Loucy (cell line): ENCODE results near the gene SEMA6A.

Experiments
- CTCF ChIP-seq: fragments of 200-600 bp; sonication (generic); conservative IDR thresholded peaks from 2 replicates; pipeline ENCODE4 v1.5.1; 2014; ENCODE audit warnings: mild to moderate bottlenecking, antibody characterized with exemption, low read length
- EZH2phosphoT487 ChIP-seq: fragments of 200-600 bp; IDR thresholded peaks from 2 replicates; pipeline ENCODE4 v1.6.1; 2018; ENCODE audit warnings: antibody characterized with exemption, mild to moderate bottlenecking, moderate library complexity, borderline replicate concordance

GRCh38 chr5:116456036-116456435 lies 118.6 kb downstream of the SEMA6A start:
- TF ChIP-seq CTCF = no peak
- TF ChIP-seq EZH2phosphoT487 = no peak
